Stimulated activated CD8-positive, alpha-beta memory T cell treated with anti-CD3 and anti-CD28 coated beads, Interleukin-15, amount 100 ng/mL, for 1 hour (primary cell): ENCODE data around the gene FAM209A.
"Not testable (repeated sequence)": the region's sequence is repeated elsewhere in the genome, so short reads cannot be mapped to it uniquely, and the experiment has no call there.

Experiments used
- DNase-seq: peaks from one replicate; pipeline ENCODE4 v3.0.0-alpha.2; 2020; ENCODE audit warnings: low read depth

FAM209A gene

DNA sequence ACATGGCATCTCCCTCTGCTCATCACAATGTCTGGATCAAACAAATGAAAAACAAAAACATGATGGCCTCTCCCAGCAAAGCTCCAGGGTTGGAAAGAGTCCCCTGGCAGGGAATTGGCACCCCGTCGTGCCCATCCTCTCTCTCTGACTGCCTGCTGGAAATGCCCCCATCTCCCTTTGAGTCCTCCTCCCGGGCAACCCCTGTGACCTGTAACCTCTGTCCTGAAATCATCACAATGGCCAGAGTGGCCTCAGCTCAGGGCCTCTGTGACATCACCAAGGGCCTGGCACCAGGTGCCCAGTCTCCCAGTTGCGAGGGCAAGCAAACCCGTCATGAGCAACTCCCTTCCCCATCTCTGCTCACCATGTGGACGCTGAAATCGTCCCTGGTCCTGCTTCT, at the start of gene FAM209A:
Gene FAM209A (plus strand): TSS at position 301 of the 400 bp plus-strand sequence. CDS start 65 bp downstream, at position 366.
- DNase-seq = not testable (repeated sequence)

DNA sequence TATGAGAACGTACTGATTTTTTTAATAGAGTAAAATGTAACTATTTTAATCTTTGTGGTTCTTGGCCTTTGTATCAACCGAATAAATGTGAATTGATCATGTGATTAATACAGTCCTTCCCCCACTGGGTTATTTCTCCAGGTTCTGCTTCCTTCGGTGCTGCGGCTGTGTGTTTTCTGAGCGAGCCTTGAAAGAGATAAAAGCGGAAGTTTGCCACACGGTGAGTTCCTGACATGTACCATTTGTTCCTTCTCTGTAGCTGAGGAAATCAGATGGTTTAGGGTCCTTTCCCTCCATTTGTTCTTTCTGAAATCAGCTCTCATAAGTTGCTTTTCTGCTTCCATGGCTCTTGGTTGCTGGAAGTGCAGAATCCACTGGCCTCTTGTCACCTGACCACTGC, 40.6 kb upstream of the FAM209A start:
- no peak for DNase-seq

DNA sequence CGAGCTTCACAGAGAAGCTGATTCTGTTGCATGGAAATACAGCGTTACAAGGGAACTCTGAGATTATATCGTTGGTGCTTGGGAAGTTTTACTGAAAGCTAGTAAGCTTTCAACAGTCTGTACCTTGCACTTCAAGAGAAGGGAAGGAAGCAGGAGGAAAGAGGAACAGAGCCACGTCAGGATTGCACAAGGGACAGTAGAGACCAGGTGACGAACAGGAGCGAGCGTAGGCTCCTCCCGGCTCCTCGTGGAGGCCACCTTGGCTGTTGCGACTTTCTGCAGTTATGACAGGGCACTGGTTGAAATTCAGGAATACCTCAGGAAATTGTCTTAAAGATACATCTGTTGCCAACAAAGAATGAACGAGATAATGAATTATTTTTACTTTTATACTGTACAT, 37.3 kb upstream of the FAM209A start:
- DNase-seq = no peak

- no peak for DNase-seq
These were observed 36.0 kb upstream of the FAM209A start for GRCh38 chr20:56488566-56488965.

- no peak for DNase-seq
These were observed 23.4 kb upstream of the FAM209A start for GRCh38 chr20:56501116-56501515.

DNA sequence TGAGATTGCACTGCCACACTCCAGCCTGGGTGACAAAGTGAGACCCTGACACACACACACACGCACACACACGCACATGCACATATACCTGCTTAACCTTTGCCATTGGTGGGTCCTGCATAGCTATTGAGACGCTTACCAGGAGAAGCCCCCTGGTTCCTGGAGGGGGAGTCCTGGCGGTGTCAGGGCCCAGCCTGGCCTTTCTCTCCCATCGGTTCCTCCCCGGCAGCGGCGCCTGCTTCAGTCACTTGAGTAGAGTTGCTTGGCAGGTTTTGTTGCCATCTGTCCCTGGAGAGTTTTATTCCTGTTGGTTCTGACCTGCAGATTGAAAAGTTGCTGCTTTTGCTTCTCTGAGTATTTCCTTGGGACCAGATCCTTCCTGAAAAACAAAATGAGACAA, 20.6 kb upstream of the FAM209A start:
- no peak for DNase-seq

DNA sequence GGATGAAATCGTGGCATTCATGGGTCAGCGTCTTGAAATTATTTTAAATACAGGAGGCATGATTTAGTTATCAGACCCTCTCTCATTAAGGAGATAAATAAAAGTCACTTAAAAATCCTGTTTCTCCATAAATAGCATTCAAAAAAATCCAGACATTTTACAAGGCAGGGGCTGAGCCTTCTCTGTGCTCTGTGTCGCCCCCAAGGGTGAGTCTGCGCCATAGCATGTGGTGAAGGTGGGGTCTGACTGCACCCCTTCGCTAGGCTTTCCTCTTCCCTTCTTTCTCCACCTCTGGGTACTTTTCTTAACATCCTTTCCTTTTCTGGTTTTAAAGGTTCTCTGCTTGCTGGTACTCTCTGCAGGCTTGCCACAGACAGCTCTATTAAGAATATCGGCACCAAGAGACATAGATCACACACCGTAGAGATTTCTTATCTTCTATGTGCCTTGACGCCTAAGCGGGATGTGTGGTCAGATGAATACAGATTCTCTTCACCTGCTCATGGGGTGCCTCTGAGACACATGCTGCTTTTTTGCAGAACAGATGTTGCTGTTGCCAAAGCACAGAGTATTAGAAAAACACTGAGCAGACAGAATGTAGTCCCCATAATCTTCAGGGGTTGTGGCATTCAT, 20.1 kb upstream of the FAM209A start:
- DNase-seq = no peak

- DNase-seq = no peak
These were observed 18.4 kb upstream of the FAM209A start for GRCh38 chr20:56506103-56506502.

DNA sequence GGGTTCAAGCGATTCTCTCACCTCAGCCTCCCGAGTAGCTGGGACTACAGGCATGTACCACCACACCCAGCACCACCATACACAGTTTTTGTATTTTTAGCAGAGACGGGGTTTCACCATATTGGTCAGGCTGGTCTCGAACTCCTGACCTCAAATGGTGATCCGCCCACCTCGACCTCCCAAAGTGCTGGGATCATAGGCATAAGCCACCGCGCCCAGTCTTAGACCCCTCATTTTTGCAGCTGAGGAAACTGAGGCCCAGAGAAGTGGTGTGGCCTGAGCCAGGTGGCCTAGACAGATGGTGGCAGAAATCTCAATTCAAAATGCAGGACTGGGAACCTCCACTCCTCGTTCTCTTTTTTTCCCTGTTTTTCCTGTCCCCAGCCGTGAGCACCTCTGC, 12.6 kb upstream of the FAM209A start:
- DNase-seq = no peak

DNA sequence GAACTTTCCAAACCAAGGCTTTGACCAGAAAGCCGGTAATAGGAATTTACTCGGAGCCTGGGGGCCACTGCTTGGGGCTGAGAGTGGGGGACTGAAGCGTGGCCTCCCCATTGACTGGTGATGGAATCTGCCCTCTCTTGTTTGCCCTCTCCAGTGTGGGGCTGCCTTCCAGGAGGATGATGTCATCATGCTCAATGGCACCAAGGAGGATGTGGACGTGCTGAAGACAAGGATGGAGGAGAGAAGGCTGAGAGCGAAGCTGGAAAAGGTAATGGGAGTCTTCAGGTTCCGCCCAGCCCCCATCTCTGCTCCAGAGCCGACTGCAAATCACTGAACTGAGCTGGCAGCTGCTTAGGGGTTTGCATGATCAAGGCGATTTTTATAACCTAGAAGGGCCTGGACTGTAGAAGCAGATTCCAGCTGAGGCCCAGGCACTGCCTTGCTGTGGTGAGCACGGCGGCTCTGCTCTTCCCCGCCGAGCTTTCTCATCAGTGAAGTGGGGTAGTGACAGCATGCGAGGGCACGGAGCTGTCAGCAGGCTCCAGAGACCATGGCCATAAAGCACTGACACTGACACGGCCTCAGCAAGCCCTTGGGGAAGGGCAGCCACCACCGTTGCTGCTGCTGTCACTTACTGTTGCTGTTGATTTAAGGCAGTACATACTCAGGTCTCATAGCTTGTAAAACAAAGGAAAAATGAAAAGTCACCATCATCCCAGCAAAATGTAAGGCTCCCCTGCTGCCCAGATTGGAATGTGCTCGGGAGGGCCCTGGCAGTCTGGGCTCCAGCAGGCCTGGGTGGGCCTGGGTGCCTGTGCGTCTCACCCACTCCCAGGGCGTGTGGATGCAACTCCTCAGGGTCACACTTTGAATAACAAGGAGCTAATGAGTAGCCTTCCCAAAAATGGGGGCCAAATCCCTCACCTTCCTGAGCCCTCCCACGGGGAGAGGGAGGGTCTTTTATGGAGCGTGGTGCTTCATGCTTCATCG, 11.1 kb upstream of the FAM209A start:
- no peak for DNase-seq

GRCh38 chr20:56516631-56517030, 7.9 kb upstream of the FAM209A start:
- DNase-seq = no peak

- DNase-seq = no peak
These were observed 7.3 kb upstream of the FAM209A start for GRCh38 chr20:56517211-56517610.

DNA sequence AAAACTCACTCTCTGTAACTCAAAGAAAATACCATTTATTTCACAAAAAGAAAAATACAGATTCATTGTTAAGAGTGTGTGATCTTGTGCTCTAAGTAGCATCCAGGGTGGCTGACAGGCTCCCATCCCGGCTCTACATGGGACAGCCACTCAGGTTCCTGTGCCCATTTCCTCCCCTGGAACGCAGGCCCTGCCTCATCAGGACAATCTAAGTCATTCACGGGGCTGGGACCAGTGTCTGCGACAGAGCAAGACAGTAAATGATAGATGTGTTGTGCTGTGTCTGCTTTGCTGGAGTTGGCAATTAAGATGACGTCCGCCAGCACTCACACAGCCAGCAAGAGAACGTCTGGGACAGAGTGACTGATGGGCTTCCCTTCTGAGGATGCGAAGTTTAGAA, 6.9 kb upstream of the FAM209A start:
- DNase-seq = no peak

DNA sequence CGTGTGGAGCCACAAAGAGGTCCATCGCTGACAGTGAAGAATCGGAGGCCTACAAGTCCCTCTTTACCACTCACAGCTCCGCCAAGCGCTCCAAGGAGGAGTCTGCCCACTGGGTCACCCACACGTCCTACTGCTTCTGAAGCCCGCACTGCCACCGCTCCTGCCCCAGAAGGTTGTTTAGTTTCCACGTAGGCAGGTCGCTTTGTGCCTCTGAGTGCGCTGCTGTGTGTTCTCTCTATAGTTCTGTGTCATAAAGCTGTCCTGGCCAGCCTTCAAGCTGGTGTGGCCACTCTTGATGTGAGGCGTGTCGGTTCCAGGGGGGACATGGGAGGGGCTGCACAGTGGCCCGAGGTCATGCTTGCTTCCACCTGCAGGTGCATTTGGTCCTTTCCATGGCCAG, 6.4 kb upstream of the FAM209A start:
- no peak for DNase-seq

DNA sequence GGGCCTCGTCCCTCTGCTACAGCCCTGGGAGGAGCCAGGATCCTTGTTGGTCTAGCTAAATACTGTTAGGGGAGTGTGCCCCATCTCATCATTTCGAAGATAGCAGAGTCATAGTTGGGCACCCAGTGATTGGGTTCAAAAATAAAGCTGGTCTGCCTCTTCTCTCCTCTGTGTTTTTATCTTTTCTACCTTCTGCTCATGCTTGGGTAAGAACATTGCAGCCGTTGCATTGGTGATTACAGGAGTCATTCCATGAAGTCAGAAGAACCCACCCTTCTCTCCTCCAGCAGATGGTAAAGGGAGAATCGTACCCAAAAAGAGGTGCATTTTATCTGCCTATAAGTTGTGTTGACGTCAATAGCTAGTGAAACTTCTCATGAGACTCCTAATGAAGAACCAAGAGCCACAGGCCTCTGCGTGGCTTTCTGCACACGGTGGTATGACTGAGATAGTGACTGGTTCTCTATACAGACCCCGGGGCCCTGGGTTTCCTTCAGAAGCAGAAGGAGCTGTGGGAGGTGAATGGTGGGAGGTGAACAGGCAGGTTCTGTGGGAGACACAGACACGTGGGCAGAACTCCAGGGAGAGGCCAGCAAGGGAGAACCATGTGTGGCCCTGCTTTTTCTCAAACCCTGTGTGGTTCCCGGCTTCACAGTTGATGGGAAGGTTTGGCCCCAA, 5.7 kb upstream of the FAM209A start:
- no peak for DNase-seq

DNA sequence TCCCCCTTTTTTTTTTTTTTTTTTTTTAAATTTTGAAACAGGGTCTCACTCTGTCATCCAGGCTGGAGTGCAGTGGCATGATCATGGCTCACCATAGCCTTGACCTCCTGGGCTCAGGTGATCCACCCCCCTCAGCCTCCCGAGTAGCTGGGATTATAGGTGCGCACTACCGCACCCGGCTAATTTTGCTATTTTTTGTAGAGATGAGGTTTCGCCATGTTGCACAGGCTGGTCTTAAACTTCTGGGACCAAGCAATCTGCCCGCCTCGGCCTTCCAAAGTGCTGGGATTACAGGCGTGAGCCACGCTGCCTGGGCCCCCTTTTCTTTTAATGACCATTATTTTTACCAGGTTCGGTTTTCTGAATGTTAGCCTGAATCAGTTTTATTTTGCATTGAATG, 5.0 kb upstream of the FAM209A start:
- DNase-seq = no peak

DNA sequence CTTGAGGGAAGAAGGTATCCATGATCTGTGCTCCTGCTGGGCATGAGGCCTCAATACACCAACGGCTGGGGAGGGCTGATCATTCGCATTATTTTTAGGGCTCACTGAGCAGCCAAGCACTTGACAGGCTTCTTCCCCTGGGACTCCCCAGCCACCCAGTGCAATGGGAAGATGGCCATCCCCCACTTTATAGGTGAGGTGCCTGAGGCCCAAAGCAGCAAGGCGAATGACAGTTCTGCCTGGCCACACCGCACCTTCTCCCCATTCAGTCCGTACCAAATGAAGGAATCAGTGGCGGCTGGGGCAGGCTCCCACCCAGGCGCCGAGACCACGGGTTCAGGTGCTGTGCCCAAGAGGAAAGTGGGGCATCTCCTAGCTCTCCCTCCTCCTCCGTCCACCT, 4.4 kb upstream of the FAM209A start:
- no peak for DNase-seq

DNA sequence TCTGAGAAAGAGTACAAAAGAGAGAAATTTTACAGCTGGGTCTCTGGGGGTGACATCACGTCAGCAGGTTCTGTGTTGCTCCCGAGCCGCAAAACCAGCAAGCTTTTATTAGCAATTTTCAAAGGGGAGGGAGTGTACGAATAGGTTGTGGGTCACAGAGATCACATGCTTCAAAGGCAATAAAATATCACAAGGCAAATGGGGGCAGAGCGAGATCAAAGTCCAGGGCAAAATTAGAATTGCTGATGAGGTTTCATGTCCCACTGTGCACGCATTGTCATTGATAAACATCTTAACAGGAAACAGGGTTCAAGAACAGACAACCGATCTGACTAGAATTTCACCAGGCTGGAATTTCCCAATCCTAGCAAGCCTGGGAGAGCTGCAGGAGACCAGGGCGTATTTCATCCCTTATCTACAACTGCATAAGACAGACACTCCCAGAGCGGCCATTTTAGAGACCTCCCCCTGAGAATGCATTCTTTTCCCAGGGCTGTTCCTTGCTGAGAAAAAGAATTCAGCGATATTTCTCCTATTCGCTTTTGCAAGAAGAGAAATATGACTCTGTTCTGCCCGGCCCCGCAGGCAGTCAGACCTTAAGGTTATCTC, 3.7 kb upstream of the FAM209A start:
- not testable (repeated sequence) for DNase-seq

GRCh38 chr20:56522311-56522710, 2.2 kb upstream of the FAM209A start:
- DNase-seq = no peak

GRCh38 chr20:56527521-56527920, 3.0 kb downstream of the FAM209A start:
- no peak for DNase-seq

DNA sequence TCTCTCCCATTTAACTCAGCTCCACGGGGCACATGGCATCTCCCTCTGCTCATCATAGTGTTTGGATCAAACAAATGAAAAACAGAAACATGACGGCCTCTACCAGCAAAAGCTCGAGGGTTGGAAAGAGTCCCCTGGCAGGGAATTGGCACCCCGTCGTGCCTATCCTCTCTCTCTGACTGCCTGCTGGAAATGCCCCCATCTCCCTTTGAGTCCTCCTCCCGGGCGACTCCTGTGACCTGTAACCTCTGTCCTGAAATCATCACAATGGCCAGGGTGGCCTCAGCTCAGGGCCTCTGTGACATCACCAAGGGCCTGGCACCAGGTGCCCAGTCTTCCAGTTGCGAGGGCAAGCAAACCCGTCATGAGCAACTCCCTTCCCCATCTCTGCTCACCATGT, 8.4 kb downstream of the FAM209A start, which contains the start of gene FAM209B:
Gene FAM209B (plus strand): TSS at position 301 of the 400 bp plus-strand sequence. CDS start 96 bp downstream, at position 397.
- not testable (repeated sequence) for DNase-seq

GRCh38 chr20:56537997-56538396, 13.5 kb downstream of the FAM209A start:
- DNase-seq = no peak
